HepG2 (cell line): ENCODE measurements around the gene GFAP. TPM values are rescaled to one million over a fixed set of nuclear protein-coding genes. Genes with fewer than 3 reads are reported as not detected.
A peak's percentile ranks its signal among the peaks of the same experiment; 100 is the strongest.

Experiments
- AKNA ChIP-seq: sonication (generic); formaldehyde crosslinking; IDR thresholded peaks from 2 replicates; pipeline ENCODE4 v1.4.0; 2020; ENCODE audit warnings: missing genetic modification reagents, borderline replicate concordance
- CBX2 ChIP-seq, 2 experiments: fragments of 200-600 bp in 1 of 2; sonication (generic); formaldehyde crosslinking in 1 of 2; IDR thresholded peaks; 2 replicates each; pipeline versions ENCODE4 v1.7.0 to v1.8.1; 2018 to 2022; ENCODE audit warnings: low read depth in 2 of 2, low read length in 1 of 2, mild to moderate bottlenecking in 1 of 2, missing genetic modification reagents in 1 of 2
- CREB1 ChIP-seq, 2 experiments: fragments of 450-650 bp in 1 of 2; IDR thresholded peaks; 2 replicates each; pipeline ENCODE4 v1.6.1; 2016 to 2017; ENCODE audit warnings: control low read depth in 1 of 2, mild to moderate bottlenecking in 1 of 2, missing compliant biosample characterization in 1 of 2, missing genetic modification characterization in 1 of 2
- CREBL2 ChIP-seq: sonication (generic); formaldehyde crosslinking; IDR thresholded peaks from 2 replicates; pipeline ENCODE4 v1.8.1; 2023; ENCODE audit warnings: missing genetic modification reagents, mild to moderate bottlenecking, borderline replicate concordance
- GLI4 ChIP-seq: sonication (generic); formaldehyde crosslinking; IDR thresholded peaks from 2 replicates; pipeline ENCODE4 v1.5.1; 2020; ENCODE audit warnings: missing genetic modification reagents, mild to moderate bottlenecking, moderate library complexity, borderline replicate concordance
- HMG20A ChIP-seq: IDR thresholded peaks from 2 replicates; pipeline ENCODE4 v1.6.1; 2016; ENCODE audit warnings: borderline replicate concordance
- IKZF5 ChIP-seq: IDR thresholded peaks from 2 replicates; pipeline ENCODE4 v1.6.1; 2018; ENCODE audit warnings: missing genetic modification reagents, mild to moderate bottlenecking, missing compliant biosample characterization
- KMT2A ChIP-seq: sonication (generic); formaldehyde crosslinking; IDR thresholded peaks from 2 replicates; pipeline ENCODE4 v1.4.0; 2020; ENCODE audit warnings: missing genetic modification reagents
- MED13 ChIP-seq: sonication (generic); formaldehyde crosslinking; IDR thresholded peaks from 2 replicates; pipeline ENCODE4 v1.5.0; 2020; ENCODE audit warnings: missing genetic modification reagents
- NFKB2 ChIP-seq: sonication (generic); formaldehyde crosslinking; IDR thresholded peaks from 2 replicates; pipeline ENCODE4 v1.4.0; 2020; ENCODE audit warnings: missing genetic modification reagents, borderline replicate concordance
- PAX8 ChIP-seq: sonication (generic); formaldehyde crosslinking; IDR thresholded peaks from 2 replicates; pipeline ENCODE4 v1.8.0; 2022; ENCODE audit warnings: mild to moderate bottlenecking, missing genetic modification reagents, borderline replicate concordance
- PHF20 ChIP-seq: sonication (generic); formaldehyde crosslinking; IDR thresholded peaks from 2 replicates; pipeline ENCODE4 v1.5.0; 2020; ENCODE audit warnings: mild to moderate bottlenecking, missing genetic modification reagents
- WIZ ChIP-seq: sonication (generic); formaldehyde crosslinking; IDR thresholded peaks from 2 replicates; pipeline ENCODE4 v1.5.1; 2020; ENCODE audit warnings: mild to moderate bottlenecking, missing genetic modification reagents
- ZC3H13 ChIP-seq: sonication (generic); formaldehyde crosslinking; IDR thresholded peaks from 2 replicates; pipeline ENCODE4 v1.8.1; 2023; ENCODE audit warnings: mild to moderate bottlenecking, missing genetic modification reagents, moderate library complexity
- ZMYM2 ChIP-seq: sonication (generic); formaldehyde crosslinking; IDR thresholded peaks from 2 replicates; pipeline ENCODE4 v1.8.0; 2022; ENCODE audit warnings: mild to moderate bottlenecking, missing genetic modification reagents
- ZNF274 ChIP-seq: sonication (generic); formaldehyde crosslinking; IDR thresholded peaks from 2 replicates; pipeline ENCODE4 v1.5.1; 2020; ENCODE audit warnings: mild to moderate bottlenecking, missing genetic modification reagents
- polyA plus RNA-seq, 8 experiments: library from polyadenylated mRNA; depleted of rRNA in 3 of 8; stranded (reverse) in 7 of 8; unstranded in 1 of 8; fragments of >200 nt; fragmentation: Illumina TruSeq in 4 of 8; extraction: Trizol in 4 of 8; gene quantifications; 2 replicates each; pipeline versions ENCODE4 v1.2.1 to v1.2.3, GENCODE V29; 2011 to 2016; ENCODE audit warnings: low read depth in 4 of 8, missing spikeins in 1 of 8, mixed read lengths in 1 of 8; ENCODE audit not compliant: insufficient read depth in 1 of 8
- total RNA-seq, 5 experiments: library from RNA; depleted of rRNA; stranded (reverse); fragments of >200 nt; fragmentation: Illumina TruSeq; extraction: Trizol; gene quantifications; 2 replicates each; pipeline ENCODE4 v1.2.3, GENCODE V29; 2016; ENCODE audit warnings: low read depth in 1 of 5
- TF ChIP-seq, protein P1 (sequence below): sonication (generic); formaldehyde crosslinking; IDR thresholded peaks from 2 replicates; pipeline ENCODE4 v1.8.0; 2022; ENCODE audit warnings: missing genetic modification reagents, mild to moderate bottlenecking, borderline replicate concordance
- TF ChIP-seq, protein P2 (sequence below): sonication (generic); formaldehyde crosslinking; IDR thresholded peaks from 2 replicates; pipeline ENCODE4 v1.8.0; 2022; ENCODE audit warnings: missing genetic modification reagents, mild to moderate bottlenecking, inconsistent platforms, borderline replicate concordance

Gene GFAP
- total and polyA plus RNA-seq, 2 of the 13 experiments (the other 11 are each of a cell fraction or from before 2014, with no cell fraction given): 0.11 to 0.29 TPM

GRCh38 chr17:44947461-44948314 is 32.4 kb upstream of the GFAP start, which contains the start of gene KIF18B (continued):
- TF ChIP-seq CREB1 (IDR thresholded peaks at IDR 0.05) (peak; percentile 61), CREB1 (CRISPR knock-in tag; IDR thresholded peaks at IDR 0.05) (peak; percentile 78; the same call in 1 of the 2 replicates), HMG20A (CRISPR knock-in tag) (no peak), ZC3H13 (no peak; the same call in 1 of the 2 replicates), KMT2A (CRISPR knock-in tag) (peak; percentile 96), ZNF274 (peak; percentile 87), PHF20 (peak; percentile 94), WIZ (CRISPR knock-in tag) (no peak), NFKB2 (CRISPR knock-in tag) (peak; percentile 89; the same call in 1 of the 2 replicates), MED13 (CRISPR knock-in tag) (peak; percentile 22; the same call in 1 of the 2 replicates), PAX8 (CRISPR knock-in tag) (0 out of 2 replicates have a peak, but pooled peaks have one; percentile 61), CREBL2 (CRISPR knock-in tag) (0 out of 2 replicates have a peak, but pooled peaks have one; percentile 60), GLI4 (CRISPR knock-in tag) (peak; percentile 70; the same call in 1 of the 2 replicates), CBX2 (IDR thresholded peaks at IDR 0.05; ENCODE audit: low read depth, low read length) (no peak), CBX2 (CRISPR knock-in tag; IDR thresholded peaks at IDR 0.05; ENCODE audit: low read depth) (peak; percentile 95), ZMYM2 (CRISPR knock-in tag) (peak; percentile 84), IKZF5 (CRISPR knock-in tag) (peak; percentile 55; the same call in 1 of the 2 replicates), AKNA (CRISPR knock-in tag) (0 out of 2 replicates have a peak, but pooled peaks have one; percentile 73)
- TF ChIP-seq, protein P1, sequence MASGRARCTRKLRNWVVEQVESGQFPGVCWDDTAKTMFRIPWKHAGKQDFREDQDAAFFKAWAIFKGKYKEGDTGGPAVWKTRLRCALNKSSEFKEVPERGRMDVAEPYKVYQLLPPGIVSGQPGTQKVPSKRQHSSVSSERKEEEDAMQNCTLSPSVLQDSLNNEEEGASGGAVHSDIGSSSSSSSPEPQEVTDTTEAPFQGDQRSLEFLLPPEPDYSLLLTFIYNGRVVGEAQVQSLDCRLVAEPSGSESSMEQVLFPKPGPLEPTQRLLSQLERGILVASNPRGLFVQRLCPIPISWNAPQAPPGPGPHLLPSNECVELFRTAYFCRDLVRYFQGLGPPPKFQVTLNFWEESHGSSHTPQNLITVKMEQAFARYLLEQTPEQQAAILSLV (CRISPR knock-in tag): 0 out of 2 replicates have a peak, but pooled peaks have one; percentile 25
- TF ChIP-seq, protein P2, sequence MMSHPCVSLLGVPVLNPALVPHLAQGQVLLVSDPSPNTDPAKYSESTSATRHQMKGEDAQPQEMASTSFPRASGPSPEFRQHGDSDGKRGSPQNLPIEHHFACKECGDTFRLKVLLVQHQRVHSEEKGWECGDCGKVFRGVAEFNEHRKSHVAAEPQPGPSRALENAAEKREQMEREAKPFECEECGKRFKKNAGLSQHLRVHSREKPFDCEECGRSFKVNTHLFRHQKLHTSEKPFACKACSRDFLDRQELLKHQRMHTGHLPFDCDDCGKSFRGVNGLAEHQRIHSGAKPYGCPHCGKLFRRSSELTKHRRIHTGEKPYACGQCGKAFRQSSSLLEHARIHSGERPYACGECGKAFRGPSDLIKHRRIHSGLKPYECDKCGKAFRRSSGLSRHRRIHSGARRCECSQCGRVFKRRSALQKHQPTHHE (CRISPR knock-in tag): no peak
